ENCODE results near the gene OR1C1.
"Not testable (repeated sequence)": the region's sequence is repeated elsewhere in the genome, so short reads cannot be mapped to it uniquely, and the experiment has no call there.

- TF ChIP-seq, protein P1, sequence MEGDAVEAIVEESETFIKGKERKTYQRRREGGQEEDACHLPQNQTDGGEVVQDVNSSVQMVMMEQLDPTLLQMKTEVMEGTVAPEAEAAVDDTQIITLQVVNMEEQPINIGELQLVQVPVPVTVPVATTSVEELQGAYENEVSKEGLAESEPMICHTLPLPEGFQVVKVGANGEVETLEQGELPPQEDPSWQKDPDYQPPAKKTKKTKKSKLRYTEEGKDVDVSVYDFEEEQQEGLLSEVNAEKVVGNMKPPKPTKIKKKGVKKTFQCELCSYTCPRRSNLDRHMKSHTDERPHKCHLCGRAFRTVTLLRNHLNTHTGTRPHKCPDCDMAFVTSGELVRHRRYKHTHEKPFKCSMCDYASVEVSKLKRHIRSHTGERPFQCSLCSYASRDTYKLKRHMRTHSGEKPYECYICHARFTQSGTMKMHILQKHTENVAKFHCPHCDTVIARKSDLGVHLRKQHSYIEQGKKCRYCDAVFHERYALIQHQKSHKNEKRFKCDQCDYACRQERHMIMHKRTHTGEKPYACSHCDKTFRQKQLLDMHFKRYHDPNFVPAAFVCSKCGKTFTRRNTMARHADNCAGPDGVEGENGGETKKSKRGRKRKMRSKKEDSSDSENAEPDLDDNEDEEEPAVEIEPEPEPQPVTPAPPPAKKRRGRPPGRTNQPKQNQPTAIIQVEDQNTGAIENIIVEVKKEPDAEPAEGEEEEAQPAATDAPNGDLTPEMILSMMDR (IDR thresholded peaks at IDR 0.05): not testable (repeated sequence)
- not testable (repeated sequence) for TF ChIP-seq POLR2A (IDR thresholded peaks at IDR 0.05)
Observed at GRCh38 chr1:247710681-247711080, 49.7 kb downstream of the OR1C1 start.

Measured in thyroid gland (tissue), 4 donors.